Stomach (tissue), 4 donors: ENCODE results near the gene DDC.
"Not testable (repeated sequence)": the region's sequence is repeated elsewhere in the genome, so short reads cannot be mapped to it uniquely, and the experiment has no call there.

Experiments used
- CTCF ChIP-seq, 7 experiments: fragments of 450-650 bp in 4 of 7; fragments of 200-600 bp in 3 of 7; sonication (generic) in 3 of 7; IDR thresholded peaks; one replicate each; pipeline ENCODE4 v1.5.1; 2016 to 2019; ENCODE audit warnings: antibody characterized with exemption in 7 of 7, control low read depth in 2 of 7, mild to moderate bottlenecking in 1 of 7
- EP300 ChIP-seq: sonication (generic); formaldehyde crosslinking; IDR thresholded peaks from one replicate; pipeline ENCODE4 v1.6.1; 2017; ENCODE audit warnings: antibody characterized with exemption

GRCh38 chr7:50583295-50583694 is 18.1 kb upstream of the DDC start:
- not testable (repeated sequence) for TF ChIP-seq CTCF (IDR thresholded peaks at IDR 0.05); EP300
